HepG2 (cell line): ENCODE measurements around the gene MAN2C1. TPM values are rescaled to one million over a fixed set of nuclear protein-coding genes. Genes with fewer than 3 reads are reported as not detected.

Source experiments
- ATAC-seq: fragments of 200-7000 bp; cut with Tn5 transposase; 3 replicates; pipeline ENCODE4 v1.9.1; 2020; ENCODE audit warnings: mild to moderate bottlenecking, moderate library complexity
- BruUV-seq: library from RNA; stranded (reverse); fragments of 400-500 nt; replicated peaks from 2 replicates; lab custom pipeline; 2021; lab: Mats Ljungman, UMichigan
- CTCF ChIA-PET: fragments of 300-600 bp; formaldehyde crosslinking; extraction: SDS; loops from one replicate; lab custom pipeline; 2021; ENCODE audit warnings: low total read pairs, inconsistent platforms, low intra/inter-chr PET ratio; lab: Yijun Ruan, JAX
- POLR2A ChIA-PET: fragments of 350-600 bp; sonication (Branson Sonifier 250); formaldehyde crosslinking; loops from one replicate; lab custom pipeline; 2020; ENCODE audit warnings: antibody characterized with exemption, inconsistent platforms; lab: Yijun Ruan, JAX
- DNase-seq: peaks from one replicate; pipeline ENCODE4 v3.0.0-alpha.2; 2015; ENCODE audit warnings: low spot score
- FAIRE-seq: peaks from 3 replicates; lab custom pipeline; 2011; peaks lifted over from hg19 to GRCh38; lab: Jason Lieb, UNC
- H2AFZ ChIP-seq: one replicate; pipeline ENCODE4 v1.6.1; 2011; ENCODE audit warnings: low read length, inconsistent platforms
- H3K27ac ChIP-seq: fragments of 300-600 bp; 3 replicates; pipeline ENCODE4 v1.8.0; 2011; ENCODE audit warnings: mixed run types, mild to moderate bottlenecking, mixed read lengths, low read length, inconsistent platforms; ENCODE audit not compliant: insufficient read depth; ENCODE audit errors: extremely low read length
- H3K27me3 ChIP-seq, 2 experiments: fragments of 200-600 bp in 1 of 2; 2 replicates in 1 of 2; 3 replicates in 1 of 2; pipeline versions ENCODE4 v1.6.0 to v1.8.0; 2011; ENCODE audit warnings: low read length in 2 of 2, mild to moderate bottlenecking in 2 of 2, moderate library complexity in 2 of 2, inconsistent platforms in 1 of 2; ENCODE audit not compliant: insufficient read depth in 2 of 2, control insufficient read depth in 1 of 2
- H3K36me3 ChIP-seq, 2 experiments: fragments of 200-600 bp in 1 of 2; replicated peaks in 1 of 2; 2 replicates in 1 of 2; 3 replicates in 1 of 2; pipeline versions ENCODE4 v1.5.1 to v1.8.0; 2011; ENCODE audit warnings: low read length in 2 of 2, inconsistent platforms in 1 of 2; ENCODE audit not compliant: insufficient read depth in 2 of 2, control insufficient read depth in 1 of 2
- H3K4me1 ChIP-seq: 2 replicates; pipeline ENCODE4 v1.5.1; 2012; ENCODE audit warnings: low read length, inconsistent platforms; ENCODE audit not compliant: insufficient read depth
- H3K4me2 ChIP-seq: 2 replicates; pipeline ENCODE4 v1.6.0; 2011; ENCODE audit warnings: low read depth, low read length, inconsistent platforms
- H3K4me3 ChIP-seq, 3 experiments: fragments of 200-600 bp in 1 of 3; sonication (generic), shearing (Covaris generic) in 1 of 3; replicated peaks in 1 of 3; 2 replicates each; pipeline ENCODE4 v1.5.1; 2011 to 2016; ENCODE audit warnings: low read length in 3 of 3, inconsistent platforms in 2 of 3, low read depth in 2 of 3, mild to moderate bottlenecking in 2 of 3, control low read depth in 1 of 3, mixed read lengths in 1 of 3; ENCODE audit not compliant: insufficient read depth in 1 of 3
- H3K79me2 ChIP-seq: one replicate; pipeline ENCODE4 v1.6.1; 2011; ENCODE audit warnings: low read length, inconsistent platforms; ENCODE audit not compliant: insufficient read depth
- H3K9ac ChIP-seq: 2 replicates; pipeline ENCODE4 v1.6.0; 2011; ENCODE audit warnings: mild to moderate bottlenecking, low read depth, low read length, inconsistent platforms; ENCODE audit not compliant: insufficient read depth
- H3K9me3 ChIP-seq: 2 replicates; pipeline ENCODE4 v1.5.1; 2012; ENCODE audit warnings: mild to moderate bottlenecking, low read length
- H4K20me1 ChIP-seq: 2 replicates; pipeline ENCODE4 v1.6.0; 2011; ENCODE audit warnings: inconsistent platforms, mild to moderate bottlenecking, low read length, moderate library complexity; ENCODE audit not compliant: insufficient read depth
- ARID5B ChIP-seq: IDR thresholded peaks from 2 replicates; pipeline ENCODE4 v1.4.0; 2020; ENCODE audit warnings: mild to moderate bottlenecking, missing genetic modification reagents
- CENPX ChIP-seq: sonication (generic); formaldehyde crosslinking; IDR thresholded peaks from 2 replicates; pipeline ENCODE4 v1.9.0; 2021; ENCODE audit warnings: mild to moderate bottlenecking, missing genetic modification reagents, moderate library complexity
- ELF1 ChIP-seq: sonication (generic); formaldehyde crosslinking; IDR thresholded peaks from 2 replicates; pipeline ENCODE4 v1.4.0; 2020; ENCODE audit warnings: missing genetic modification reagents
- FIP1L1 ChIP-seq: fragments of 200-400 bp; formaldehyde crosslinking; IDR thresholded peaks from 2 replicates; pipeline ENCODE4 v1.6.1; 2018; ENCODE audit warnings: low read depth, mild to moderate bottlenecking, low read length, moderate library complexity, borderline replicate concordance; ENCODE audit not compliant: insufficient read depth
- MTA1 ChIP-seq: sonication (generic); formaldehyde crosslinking; IDR thresholded peaks from 2 replicates; pipeline ENCODE4 v1.4.0; 2020; ENCODE audit warnings: missing genetic modification reagents, mild to moderate bottlenecking, borderline replicate concordance
- PHF20 ChIP-seq: sonication (generic); formaldehyde crosslinking; IDR thresholded peaks from 2 replicates; pipeline ENCODE4 v1.5.0; 2020; ENCODE audit warnings: mild to moderate bottlenecking, missing genetic modification reagents
- RAD21 ChIP-seq: fragments of 450-650 bp; formaldehyde crosslinking; IDR thresholded peaks from 2 replicates; pipeline ENCODE4 v1.5.0; 2020; ENCODE audit warnings: mild to moderate bottlenecking
- RBAK ChIP-seq: sonication (generic); formaldehyde crosslinking; IDR thresholded peaks from 2 replicates; pipeline ENCODE4 v1.5.1; 2020; ENCODE audit warnings: mild to moderate bottlenecking, missing genetic modification reagents
- SCMH1 ChIP-seq: sonication (generic); formaldehyde crosslinking; IDR thresholded peaks from 2 replicates; pipeline ENCODE4 v1.9.0; 2021; ENCODE audit warnings: missing genetic modification reagents, mild to moderate bottlenecking, borderline replicate concordance
- TERF1 ChIP-seq: sonication (generic); formaldehyde crosslinking; IDR thresholded peaks from 2 replicates; pipeline ENCODE4 v1.8.0; 2022; ENCODE audit warnings: mild to moderate bottlenecking, missing genetic modification reagents, moderate library complexity
- ZBTB25 ChIP-seq: IDR thresholded peaks from 2 replicates; pipeline ENCODE4 v1.6.1; 2018; ENCODE audit warnings: missing genetic modification reagents
- ZFY ChIP-seq: sonication (generic); formaldehyde crosslinking; IDR thresholded peaks from 2 replicates; pipeline ENCODE4 v1.4.0; 2020; ENCODE audit warnings: missing genetic modification reagents
- ZNF441 ChIP-seq: sonication (generic); formaldehyde crosslinking; IDR thresholded peaks from 2 replicates; pipeline ENCODE4 v1.7.0; 2021; ENCODE audit warnings: missing genetic modification reagents, borderline replicate concordance
- ZNF781 ChIP-seq: sonication (generic); formaldehyde crosslinking; IDR thresholded peaks from 2 replicates; pipeline ENCODE4 v1.5.1; 2020; ENCODE audit warnings: borderline replicate concordance, mild to moderate bottlenecking, missing genetic modification reagents; ENCODE audit errors: not compliant biosample characterization
- ZNF883 ChIP-seq: sonication (generic); formaldehyde crosslinking; IDR thresholded peaks from 2 replicates; pipeline ENCODE4 v1.5.1; 2020; ENCODE audit warnings: mild to moderate bottlenecking, missing genetic modification reagents; ENCODE audit errors: not compliant biosample characterization
- WGBS: methylation state at CpG from one replicate; pipeline ENCODE4 v1.1.6; 2017; ENCODE audit warnings: low lambda C conversion rate; 5-methylcytosine and 5-hydroxymethylcytosine counted together
- in situ Hi-C: cut with HindIII; loops from 2 replicates; pipeline ENCODE4 v1.10.0; 2017; ENCODE audit warnings: low pct_unique_long_range_greater_than_20kb; ENCODE audit not compliant: extremely low pct_ligation_motif_present
- intact Hi-C: fragments of 100-400 bp; cut with micrococcal nuclease; formaldehyde crosslinking; loops from one replicate; pipeline ENCODE4 v1.10.0; 2022; ENCODE audit not compliant: unreplicated experiment
- polyA plus RNA-seq, 8 experiments: library from polyadenylated mRNA; depleted of rRNA in 3 of 8; stranded (reverse) in 7 of 8; unstranded in 1 of 8; fragments of >200 nt; fragmentation: Illumina TruSeq in 4 of 8; extraction: Trizol in 4 of 8; gene quantifications; 2 replicates each; pipeline versions ENCODE4 v1.2.1 to v1.2.3, GENCODE V29; 2011 to 2016; ENCODE audit warnings: low read depth in 4 of 8, missing spikeins in 1 of 8, mixed read lengths in 1 of 8; ENCODE audit not compliant: insufficient read depth in 1 of 8
- total RNA-seq, 5 experiments: library from RNA; depleted of rRNA; stranded (reverse); fragments of >200 nt; fragmentation: Illumina TruSeq; extraction: Trizol; gene quantifications; 2 replicates each; pipeline ENCODE4 v1.2.3, GENCODE V29; 2016; ENCODE audit warnings: low read depth in 1 of 5

The MAN2C1 gene
- total and polyA plus RNA-seq, 2 of the 13 experiments (the other 11 are each of a cell fraction or from before 2014, with no cell fraction given) = 62.6 to 71.0 TPM

GRCh38 chr15:75360391-75360790 lies 8.0 kb downstream of the MAN2C1 start:
- H3K4me3 ChIP-seq = no peak overlapping the region
- no peaks in the 10 kb centered on the region for H3K9me3 ChIP-seq
- no peaks in the 10 kb centered on the region for H3K79me2 ChIP-seq
- DNase-seq (no peak), ATAC-seq (no peak), FAIRE-seq (no peak)
- no peak overlapping the region for H3K9ac ChIP-seq
- H3K4me2 ChIP-seq = no peak overlapping the region
- H3K27me3 ChIP-seq = no peaks in the 10 kb centered on the region
- in situ Hi-C loops (loop anchor here (10.0 kb wide), 1 partner anchor 284 kb away; the partner anchor contains the start of genes IMP3 and SNX33), intact Hi-C loops (loop anchor here (10.0 kb wide), 1 partner anchor 324 kb away; no protein-coding TSS in a partner anchor)
- 100% methylated on average over 1 of the region's 1 CpG for WGBS
- CTCF ChIA-PET = no interaction called here
- H3K27ac ChIP-seq = no peak overlapping the region
- no peak overlapping the region for H2AFZ ChIP-seq
- peaks cover 18 to 38% of the 10 kb centered on the region in 2 experiments for H3K36me3 ChIP-seq
- no TSS peak for BruUV-seq
- POLR2A ChIA-PET = interaction anchor here (0.9 to 2.1 kb wide), 3 partner anchors 8 to 13 kb away, joined by 3 to 10 read pairs (median 4); partner anchors contain the start of gene MAN2C1
- H3K4me1 ChIP-seq = no peaks in the 10 kb centered on the region
- H4K20me1 ChIP-seq = no peaks in the 10 kb centered on the region
- no peak for TF ChIP-seq SCMH1
- no peak for TF ChIP-seq ZFY (CRISPR knock-in tag)
- TF ChIP-seq ZNF883 (CRISPR knock-in tag) = no peak
- TF ChIP-seq ZNF781 (CRISPR knock-in tag) = no peak
- no peak for TF ChIP-seq RBAK (CRISPR knock-in tag)
- TF ChIP-seq ELF1 (CRISPR knock-in tag) = no peak
- no peak for TF ChIP-seq TERF1
- TF ChIP-seq CENPX (CRISPR knock-in tag) = no peak
- TF ChIP-seq RAD21 (CRISPR knock-in tag) = no peak
- TF ChIP-seq MTA1 (CRISPR knock-in tag) = no peak
- no peak for TF ChIP-seq FIP1L1
- TF ChIP-seq ARID5B (CRISPR knock-in tag) = no peak
- TF ChIP-seq PHF20 = no peak
- TF ChIP-seq ZNF441 (CRISPR knock-in tag) = no peak
- no peak for TF ChIP-seq ZBTB25
